Femur (tissue), 1 donor: ENCODE measurements around the gene GULP1.

Source experiments
- DNase-seq: peaks from one replicate; pipeline ENCODE4 v3.0.0-alpha.2; 2017

Gene GULP1

DNA sequence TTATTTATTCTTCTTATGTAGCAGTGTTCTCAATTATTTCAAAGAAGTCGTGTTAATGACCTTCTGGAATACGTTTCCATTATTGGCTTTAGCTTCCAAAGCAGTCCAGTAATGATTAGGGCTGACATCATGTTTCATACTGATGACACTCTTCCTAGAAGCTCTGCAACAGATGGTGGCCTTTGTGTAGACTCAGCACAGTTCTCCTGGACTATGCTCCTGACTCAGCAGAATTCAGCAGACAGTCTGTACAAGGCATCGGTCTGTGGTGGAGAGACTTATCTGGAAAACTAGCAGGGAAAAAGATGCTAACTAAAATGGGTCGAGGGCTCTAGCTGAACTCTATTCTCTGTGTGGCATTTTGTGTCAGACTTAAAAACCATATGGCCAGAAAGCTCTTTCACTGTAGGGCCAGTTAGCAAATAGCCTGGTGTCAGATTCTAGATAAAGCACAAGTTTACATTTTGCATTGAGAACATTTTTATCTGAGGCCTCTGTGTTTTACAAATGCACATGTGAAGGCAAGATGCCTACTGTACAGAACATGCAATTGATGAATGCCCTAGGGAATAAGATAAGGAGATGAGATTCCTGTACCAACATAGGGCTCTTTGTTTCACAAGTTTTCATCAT, 35.1 kb downstream of the GULP1 start:
- DNase-seq, result no peak

DNA sequence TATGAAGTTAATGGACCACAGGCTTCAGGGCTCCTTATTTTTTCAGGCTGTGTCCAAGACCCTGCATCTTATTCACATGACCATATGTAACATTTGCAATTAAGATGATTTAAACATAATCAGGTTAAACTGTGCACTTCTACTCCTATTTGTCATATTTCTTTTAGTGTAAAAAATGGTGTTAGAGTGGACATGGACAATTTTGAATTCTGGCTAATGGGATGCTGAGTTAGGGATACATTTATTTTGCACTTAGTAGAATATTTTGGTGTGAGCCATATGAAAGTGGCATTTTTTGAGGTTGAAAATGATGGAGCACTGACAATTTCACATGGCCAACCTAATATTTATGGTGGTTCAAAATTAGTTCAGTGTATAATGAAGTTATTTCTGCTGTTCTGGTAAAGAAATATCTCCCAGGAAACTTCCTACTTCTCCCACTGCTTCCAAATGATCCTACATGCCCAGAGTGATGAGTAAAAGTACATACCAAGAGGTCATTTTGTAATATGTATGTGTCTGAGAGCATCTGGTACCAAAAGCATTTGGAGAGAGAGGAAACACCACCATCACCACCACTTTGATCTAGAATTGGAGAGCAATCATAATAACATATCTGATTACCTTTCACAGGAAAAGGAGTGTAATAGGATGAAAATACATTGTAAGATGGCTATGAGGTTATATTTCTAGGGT, 36.0 kb downstream of the GULP1 start:
- no peak for DNase-seq

DNA sequence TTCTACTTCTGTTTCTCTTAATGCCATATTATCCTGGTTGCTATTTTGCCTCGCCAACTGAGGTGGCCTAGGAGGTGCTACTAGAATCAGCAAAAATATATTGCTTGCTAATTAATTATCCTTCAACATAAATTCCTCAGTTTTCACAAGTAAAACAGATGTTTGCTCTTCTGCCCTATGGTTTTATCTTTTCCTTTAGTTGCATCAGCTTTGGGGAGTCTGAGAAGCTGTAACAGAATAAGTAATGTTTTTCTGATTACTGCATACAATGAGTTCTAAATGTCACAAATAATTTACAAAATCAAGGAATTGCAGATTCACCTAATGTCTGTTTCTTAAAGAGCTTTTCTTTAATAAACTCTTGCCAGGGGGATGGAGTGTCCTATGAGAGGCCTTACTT, 36.7 kb downstream of the GULP1 start:
- DNase-seq, result no peak

DNA sequence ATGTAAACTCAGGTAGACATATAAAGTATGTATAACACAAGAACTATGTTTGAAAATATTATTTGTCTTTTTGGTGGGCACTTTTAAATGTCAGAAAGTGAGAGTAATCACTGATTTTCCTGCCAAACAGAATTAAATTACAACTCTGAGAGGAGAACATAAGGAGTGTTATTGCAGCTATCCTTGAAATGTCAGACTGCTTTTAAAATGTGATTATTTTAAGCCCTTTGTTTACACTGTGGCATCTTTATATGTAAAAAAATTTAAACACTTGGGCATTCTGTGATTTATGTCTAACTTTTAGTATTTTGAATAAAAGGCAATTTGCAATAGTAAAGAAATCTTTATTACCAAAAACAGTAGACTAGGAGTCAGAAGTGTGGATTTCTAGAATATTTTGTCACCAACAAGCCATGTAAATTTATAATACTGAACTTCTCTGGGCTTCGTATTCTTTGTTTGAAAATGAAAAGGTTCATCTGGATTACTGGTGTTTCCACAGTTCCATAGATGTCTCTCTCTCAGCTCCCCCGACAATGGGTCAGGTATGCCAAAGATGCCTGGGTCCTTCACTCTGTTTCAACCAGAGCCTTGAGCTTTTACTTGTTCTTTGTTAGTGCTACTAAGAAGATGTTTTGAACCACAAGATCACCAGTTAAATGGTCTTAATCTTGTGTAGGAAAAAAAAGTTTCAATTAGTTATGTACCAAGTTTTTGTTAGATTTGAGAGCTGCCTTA, 38.8 kb downstream of the GULP1 start:
- DNase-seq, result no peak

DNA sequence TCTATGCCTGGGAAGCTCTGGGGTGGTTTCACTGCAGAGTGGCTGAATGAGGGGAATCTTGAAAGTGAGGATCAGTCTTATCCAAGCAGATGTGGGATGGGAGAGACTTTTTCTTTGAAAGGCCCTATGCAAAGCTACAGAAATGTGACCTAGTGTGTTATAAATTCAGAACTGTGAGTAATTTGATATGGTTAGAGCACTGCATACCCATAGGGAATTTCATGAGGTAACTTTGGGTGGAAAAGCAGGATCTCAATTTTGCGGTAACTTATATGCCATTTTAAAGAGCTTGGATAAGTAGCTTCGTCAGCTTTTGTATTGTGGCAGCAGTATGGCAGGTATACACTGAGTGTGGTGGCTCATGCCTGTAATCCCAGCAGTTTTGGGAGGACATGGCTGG, 40.9 kb downstream of the GULP1 start:
- no peak for DNase-seq

DNA sequence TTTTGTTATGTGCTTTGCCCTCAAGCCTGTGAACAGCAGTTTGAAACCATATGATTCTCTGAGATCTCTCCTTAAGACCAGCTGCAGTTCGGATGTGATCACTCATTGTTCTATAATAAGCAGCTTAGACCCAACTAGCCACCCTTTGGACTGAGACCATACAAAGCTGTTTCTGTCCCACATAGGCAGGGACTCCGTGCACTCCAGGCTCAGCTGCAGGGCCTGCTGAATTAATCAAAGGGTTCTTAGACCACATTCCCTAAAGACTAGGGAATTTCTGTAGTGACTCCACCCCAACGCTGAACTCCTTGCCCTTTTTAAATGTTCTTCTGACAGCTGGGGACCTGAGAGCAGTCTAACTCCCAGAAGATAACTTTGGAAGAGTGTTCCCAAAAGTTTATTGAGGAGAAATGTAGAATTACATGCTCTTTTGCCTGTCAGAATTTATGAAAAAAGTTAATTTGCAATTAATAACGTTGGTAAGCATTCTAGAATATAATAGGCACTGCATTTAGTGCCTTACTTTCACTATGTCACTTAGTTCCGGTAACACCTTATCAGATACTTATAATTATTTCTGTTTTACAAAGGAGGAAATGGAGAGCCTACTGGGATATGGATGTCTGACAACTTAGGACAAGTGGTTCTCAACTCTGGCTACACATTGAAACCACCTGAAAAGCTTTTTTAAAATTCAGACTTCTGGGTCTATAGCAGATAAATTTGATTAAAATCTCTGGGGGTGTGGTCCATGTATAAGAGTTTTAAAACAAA, 42.3 kb downstream of the GULP1 start:
- peak; percentile 53 for DNase-seq

DNA sequence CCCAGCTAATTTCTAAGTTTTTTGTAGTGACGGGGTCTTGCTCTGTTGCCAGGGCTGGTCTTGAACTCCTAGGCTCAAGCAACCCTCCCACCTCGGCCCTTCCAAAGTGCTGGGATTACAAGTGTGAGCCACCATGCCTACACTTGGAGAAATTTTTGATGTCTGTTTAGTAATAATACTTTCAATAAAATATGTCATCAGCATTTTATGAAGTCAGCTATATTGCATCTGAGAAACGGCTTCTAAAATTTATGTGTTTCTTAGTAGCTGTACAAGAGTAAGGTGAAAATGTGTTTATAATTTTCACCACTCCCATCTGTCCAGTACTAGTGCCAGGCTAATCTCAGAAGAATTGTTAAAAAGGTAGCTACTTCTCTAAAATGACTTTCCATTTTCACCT, 46.8 kb downstream of the GULP1 start:
- DNase-seq, result no peak

DNA sequence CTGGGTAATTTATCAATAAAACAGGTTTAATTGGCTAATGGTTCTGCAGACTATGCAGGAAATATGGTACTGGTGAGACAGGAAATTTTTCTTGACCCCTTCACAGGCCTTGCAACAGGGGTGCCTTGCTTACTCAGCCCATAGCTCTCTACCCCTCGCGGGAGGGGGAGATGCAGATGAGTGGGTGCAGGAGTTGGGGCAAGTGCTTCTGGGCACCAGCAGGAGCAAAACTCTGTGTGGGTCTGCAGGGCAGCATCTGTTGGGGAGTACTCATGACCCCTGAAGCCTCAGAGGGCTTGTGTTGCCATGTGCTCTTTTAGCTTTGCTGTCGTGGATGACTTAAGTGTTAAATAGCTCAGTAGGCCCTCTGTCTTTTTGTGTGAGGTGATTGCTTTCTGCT, 48.6 kb downstream of the GULP1 start:
- no peak for DNase-seq

DNA sequence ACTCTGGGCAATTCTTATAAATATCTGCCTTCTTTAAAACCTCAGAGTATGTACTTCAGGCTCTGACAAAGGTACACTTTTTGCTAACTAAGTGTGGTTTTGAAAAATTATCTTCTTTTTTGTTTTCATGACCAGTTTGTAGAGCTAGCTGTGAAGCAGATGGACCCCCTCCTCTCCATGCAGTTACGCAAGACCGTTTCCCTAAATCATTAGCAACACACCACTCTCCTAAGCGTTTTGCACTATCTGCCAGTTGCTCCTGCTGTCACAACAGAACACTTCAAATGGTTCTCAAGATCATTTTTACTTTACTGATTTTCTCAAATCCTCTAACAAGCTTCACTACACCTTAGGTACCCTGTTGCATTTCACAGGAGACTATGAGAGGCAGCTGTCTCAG, 53.3 kb downstream of the GULP1 start:
- DNase-seq, result no peak

DNA sequence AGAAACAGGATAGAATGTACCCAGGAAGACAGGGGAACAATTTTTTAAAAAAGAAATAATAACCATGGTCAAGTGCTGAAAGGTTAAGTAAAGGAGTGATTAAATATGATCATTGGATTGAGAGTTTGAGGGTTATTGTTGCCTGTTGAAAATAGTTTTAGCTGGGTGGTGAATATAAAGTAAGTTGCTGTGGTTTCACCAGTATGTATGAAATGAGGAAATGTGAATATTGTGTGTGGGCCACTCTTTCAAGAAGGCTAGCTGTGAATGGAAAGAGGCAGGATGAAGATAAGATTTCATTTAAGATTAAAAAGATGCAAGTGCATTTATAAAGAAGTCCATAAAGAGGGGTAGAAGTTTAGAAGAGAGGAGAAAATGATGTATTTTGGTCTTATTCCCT, 53.8 kb downstream of the GULP1 start:
- no peak for DNase-seq

DNA sequence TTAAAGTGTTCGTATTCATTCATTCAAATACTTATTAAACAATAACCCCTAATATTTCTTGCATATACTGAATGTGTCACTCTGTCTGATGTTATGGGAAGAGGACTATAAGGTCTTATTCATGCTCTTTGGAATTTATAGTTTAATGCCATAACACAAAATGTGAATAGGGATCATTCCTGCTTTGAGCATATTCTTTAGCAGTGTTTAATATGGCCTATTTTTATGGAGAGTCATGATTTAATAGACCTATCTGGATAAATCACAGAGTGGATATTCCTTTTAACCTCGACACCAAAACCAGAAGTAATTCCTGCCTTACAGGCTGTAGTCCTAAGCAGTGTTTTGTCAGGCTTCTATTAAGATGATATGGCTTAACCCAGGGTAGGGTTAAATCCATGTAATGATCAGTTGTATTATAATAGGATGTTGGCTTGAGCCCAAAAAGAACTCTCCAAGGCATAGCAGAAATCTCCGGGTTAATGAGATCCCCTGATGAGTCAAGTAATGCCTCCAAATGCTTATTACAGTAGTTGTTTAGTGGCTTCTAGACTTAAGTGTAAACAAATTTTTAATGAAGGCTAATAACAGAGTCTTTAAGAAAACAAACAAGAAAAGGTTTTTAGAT, 54.3 kb downstream of the GULP1 start:
- no peak for DNase-seq

DNA sequence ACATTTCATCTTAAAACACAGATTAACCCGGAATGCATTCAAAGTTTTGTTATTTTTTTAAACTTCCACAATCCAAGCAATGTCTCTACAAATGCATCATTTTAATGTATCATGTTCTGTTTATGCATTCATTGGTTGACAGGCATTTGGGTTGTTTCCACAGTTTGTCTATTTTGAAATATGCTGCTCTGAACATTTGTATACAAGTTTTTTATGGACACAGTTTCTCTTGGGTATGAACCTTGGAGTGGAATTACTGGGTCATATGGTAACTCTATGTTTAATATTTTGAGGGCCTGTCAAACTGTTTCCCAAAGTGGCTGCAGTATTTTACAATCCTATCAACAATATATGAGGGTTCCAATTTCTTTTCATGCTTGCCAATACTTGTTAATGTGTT, 57.3 kb downstream of the GULP1 start:
- DNase-seq, result no peak

DNA sequence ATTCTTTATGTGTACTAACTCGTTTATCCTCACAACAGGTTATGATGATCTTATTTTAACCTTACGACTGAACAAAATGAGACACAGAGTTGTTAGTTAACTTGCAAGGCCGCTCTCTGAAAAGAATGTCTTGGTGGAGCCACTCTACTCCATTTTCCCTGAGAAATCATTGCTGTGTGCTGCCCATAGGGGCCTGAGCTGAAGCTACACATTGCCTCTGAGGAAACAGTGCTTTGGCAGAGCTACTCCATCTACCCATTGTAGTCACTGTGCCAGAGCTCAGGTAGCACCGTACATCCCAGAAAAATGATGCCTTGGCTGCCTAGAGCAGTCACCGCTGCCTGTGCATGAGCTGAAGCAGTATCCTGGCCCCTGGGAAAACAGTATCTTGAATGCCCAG, 61.6 kb downstream of the GULP1 start:
- no peak for DNase-seq

DNA sequence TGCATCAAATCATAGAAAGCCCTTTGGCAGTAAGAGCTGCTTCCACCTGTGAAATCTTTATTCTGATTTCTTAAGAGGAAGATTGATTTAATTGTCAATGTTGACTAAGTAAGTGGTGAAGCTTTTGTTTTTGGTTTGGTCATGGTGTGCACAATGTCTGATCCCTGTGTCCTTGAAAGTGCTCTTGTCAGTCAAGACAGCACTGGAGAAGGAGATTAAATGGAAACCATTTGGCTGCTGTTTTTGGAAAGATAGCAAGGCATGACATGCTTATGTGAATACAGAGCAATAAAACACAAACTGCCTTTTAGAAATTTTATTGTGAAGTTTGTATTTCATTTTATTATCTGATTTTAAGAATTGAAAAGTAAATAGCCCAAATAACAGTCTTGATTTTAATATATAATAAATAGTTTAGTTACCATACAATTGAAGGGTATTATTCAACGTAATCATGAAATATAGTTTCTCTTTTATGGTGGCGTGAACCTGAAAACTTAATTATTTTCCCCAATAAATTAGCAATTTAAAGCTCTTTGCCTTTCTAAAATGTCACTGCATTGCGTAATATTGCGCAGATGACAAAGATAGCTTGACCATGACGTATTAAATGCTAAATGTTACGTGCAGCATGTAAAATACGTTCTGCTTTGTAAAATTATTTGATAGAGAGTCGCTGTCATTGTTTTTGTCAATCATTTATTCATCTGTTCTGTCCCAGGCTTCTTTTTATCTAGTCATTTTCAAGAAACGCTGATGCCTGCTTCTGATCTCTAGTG, 69.0 kb downstream of the GULP1 start:
- no peak for DNase-seq

DNA sequence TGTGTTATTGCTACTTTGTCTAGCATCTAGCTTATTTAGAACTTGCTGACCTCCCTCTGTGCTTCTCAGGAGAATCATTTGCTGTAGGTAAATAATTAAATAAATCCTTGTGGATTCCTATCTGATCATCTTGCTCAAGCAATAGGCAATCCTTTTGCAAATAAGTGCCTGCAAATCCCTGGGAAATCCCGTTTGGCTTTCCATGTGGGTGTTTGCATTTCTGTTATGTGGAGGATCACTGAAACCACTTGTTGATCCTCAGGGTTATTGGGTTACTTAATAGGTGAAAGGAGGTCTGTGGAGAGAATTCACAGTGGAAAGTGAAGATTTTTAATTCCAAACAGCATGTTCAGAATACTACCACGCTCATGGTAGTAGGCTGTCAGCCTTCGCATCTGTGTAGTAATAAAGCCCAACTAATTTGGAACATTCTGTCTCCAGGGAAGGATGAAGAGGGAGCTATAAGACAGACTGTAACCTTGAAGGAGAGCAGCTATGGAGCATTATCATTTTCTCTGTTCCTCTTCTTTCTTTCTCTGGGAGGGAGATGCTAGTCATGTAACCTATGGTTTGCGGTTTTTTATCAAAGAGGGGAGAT, 72.5 kb downstream of the GULP1 start:
- no peak for DNase-seq

DNA sequence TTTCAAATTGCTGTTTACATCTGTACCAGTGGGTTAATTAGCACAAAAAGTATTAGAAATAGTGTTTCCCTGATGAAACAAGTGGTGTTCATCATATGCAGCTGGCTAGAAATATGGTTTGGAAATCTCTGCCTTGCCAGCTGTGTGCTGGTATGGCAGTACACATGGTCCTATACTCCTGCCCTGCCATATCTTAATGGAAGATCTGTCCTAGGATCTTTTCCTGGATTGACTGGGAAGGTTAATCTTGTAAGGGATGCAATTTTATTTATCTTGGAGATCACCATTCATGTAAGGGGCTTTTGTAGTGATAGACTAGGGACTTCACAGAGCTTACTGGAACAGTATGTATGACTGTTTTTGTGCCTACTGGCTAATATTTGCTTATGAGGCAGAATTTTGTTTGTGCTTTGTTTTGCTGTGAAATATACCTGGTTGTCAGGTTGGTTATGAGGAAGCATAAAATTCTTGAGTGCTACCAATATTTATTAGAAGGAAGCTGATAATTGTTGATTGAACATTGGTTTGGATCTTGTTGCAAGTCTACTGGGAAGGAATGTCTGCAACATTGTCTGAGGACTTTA, 73.5 kb downstream of the GULP1 start:
- no peak for DNase-seq

DNA sequence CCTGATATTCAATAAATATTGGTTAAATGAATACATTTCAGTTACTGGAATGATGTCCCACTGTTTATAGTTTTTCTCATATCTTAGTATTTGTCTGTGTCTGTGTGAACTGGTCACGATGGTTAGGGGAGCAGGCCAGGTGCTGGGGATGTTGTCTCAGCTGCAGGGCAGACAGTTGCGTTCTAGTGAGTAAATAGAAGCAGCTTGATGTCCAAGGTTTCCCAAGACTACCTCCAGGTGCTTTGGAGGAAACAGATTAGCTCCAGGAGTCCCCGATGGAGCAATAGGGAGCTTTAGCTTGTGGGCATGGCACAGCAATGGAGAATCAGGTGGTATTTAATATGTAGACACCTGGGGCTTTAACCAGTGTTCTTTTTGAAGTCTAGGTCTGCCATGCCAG, 75.5 kb downstream of the GULP1 start:
- DNase-seq, result no peak

DNA sequence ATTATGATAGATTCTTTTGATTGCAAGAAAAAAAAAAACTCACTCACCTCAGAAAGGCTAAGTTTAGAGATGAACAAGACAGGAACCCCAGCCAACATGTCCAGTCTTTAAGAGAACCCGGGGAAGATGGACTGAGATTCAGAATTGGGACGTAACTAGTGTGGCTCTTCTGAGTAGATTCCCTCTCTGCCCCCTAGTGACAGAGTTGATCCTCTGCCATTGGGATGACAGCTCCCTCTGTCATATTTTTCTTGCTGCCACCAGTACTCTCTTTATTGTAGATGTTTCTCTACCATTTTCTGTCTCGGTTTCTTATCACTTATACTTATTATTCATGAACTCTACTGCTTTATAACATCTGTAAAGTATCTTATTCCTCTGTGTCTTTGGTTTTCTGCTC, 77.7 kb downstream of the GULP1 start:
- DNase-seq, result no peak

DNA sequence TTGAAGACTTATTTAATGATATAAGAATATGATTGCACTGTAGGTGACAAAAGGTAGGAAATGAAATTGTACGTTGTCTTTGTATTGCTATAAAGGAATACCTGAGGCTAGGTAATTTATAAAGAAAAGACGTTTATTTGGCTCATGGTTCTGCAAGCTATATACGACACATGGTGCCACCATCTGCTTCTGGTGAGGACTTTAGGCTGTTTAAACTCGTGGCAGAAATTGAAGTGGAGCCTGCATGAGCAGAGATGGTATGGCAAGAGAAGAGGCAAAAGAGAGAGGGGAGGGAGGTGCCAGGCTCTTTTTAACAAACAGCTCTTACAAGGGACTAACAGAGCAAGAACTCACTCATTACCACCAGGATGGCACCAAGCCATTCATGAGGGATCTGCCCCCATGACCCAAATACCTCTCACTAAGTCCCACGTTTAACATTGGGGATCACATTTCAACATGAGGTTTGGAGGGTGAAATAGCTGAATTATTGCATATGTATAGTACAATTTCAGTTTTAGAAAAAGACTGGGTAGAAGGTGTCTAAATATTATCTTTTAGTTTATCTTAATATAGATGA, 86.8 kb downstream of the GULP1 start:
- DNase-seq, result no peak

DNA sequence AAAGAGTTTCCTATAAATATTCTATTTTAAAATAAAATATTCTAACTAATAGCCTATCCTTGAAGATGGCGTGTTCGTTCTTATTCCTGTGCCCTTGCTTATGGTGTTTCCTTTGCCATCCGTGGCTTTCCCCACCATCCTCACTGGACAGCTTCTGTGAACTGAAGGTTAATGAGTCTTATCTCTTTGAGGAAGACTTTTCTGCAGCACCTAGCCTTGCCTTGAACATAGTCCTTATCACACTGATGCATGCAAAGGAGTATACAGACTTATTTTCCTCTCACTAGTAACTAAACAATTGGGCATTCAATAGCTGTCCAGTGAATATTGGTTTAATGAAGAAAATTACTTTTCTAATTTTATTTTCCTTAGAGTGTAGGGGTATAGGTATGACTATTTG, 88.1 kb downstream of the GULP1 start:
- no peak for DNase-seq

DNA sequence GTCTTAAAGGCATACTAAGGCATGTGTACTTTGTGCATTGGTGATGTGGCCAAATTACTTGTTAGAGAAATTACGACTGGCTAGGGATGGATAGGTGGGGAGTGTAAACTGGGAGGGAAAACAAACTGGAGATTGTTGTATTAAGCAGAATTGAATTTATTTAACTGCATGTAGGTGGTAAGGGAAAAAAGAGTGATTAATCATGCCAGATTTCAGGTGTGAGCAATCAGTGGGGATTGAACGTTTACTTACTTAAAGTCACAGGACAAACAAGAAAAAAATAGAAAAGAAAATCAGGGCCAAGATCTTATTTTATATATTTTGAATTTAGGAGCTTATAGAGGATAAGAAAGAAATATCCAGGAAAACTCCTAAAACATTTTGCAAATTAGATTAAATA, 88.6 kb downstream of the GULP1 start:
- no peak for DNase-seq
